Ishikawa (cell line): ENCODE data around the gene KCNAB1.

ENCODE experiments used
- CEBPB ChIP-seq: IDR thresholded peaks from 2 replicates; pipeline ENCODE4 v1.6.1; 2012
- CREB1 ChIP-seq: IDR thresholded peaks from 2 replicates; pipeline ENCODE4 v1.6.1; 2012; ENCODE audit warnings: low read depth
- EGR1 ChIP-seq: IDR thresholded peaks from 2 replicates; pipeline ENCODE4 v1.6.1; 2012
- EP300 ChIP-seq: IDR thresholded peaks from 2 replicates; pipeline ENCODE4 v1.6.1; 2012; ENCODE audit warnings: borderline replicate concordance
- FOXM1 ChIP-seq: IDR thresholded peaks from 2 replicates; pipeline ENCODE4 v1.6.1; 2012; ENCODE audit warnings: low read depth, borderline replicate concordance
- MAX ChIP-seq: IDR thresholded peaks from 2 replicates; pipeline ENCODE4 v1.6.1; 2012
- NFIC ChIP-seq: IDR thresholded peaks from 2 replicates; pipeline ENCODE4 v1.6.1; 2012
- RAD21 ChIP-seq: IDR thresholded peaks from 2 replicates; pipeline ENCODE4 v1.6.1; 2012; ENCODE audit warnings: low read depth
- TAF1 ChIP-seq: IDR thresholded peaks from 2 replicates; pipeline ENCODE4 v1.6.1; 2012; ENCODE audit warnings: low read depth, mild to moderate bottlenecking
- TCF12 ChIP-seq: IDR thresholded peaks from 2 replicates; pipeline ENCODE4 v1.6.1; 2012; ENCODE audit warnings: low read depth
- TEAD4 ChIP-seq: IDR thresholded peaks from 2 replicates; pipeline ENCODE4 v1.6.1; 2012
- USF1 ChIP-seq: IDR thresholded peaks from 2 replicates; pipeline ENCODE4 v1.6.1; 2012
- YY1 ChIP-seq: IDR thresholded peaks from 2 replicates; pipeline ENCODE4 v1.6.1; 2012; ENCODE audit warnings: low read depth
- ZBTB7A ChIP-seq: IDR thresholded peaks from 2 replicates; pipeline ENCODE4 v1.6.1; 2012; ENCODE audit warnings: low read depth
- TF ChIP-seq, protein P1 (sequence below): IDR thresholded peaks from 2 replicates; pipeline ENCODE4 v1.6.1; 2012; ENCODE audit warnings: low read depth, mild to moderate bottlenecking

KCNAB1 gene

DNA sequence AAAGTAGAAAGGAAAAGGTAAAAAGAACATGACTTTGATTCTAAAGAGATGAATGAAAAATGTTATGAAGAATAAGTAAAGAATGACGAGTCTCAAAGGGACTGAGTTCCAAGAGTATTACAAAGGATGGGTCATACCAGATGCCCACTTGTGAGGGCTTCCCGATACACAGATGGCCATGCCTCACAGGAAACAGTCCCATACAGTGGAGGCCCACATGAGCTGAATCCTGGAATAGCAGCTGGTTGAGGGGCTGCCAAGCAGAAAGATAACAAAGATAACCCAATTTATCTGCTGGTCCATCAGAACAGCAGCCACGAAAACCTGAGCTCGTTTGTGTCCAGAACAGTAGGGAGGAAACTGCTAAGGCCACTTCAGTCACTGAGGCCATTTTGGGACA is 430.9 kb downstream of the KCNAB1 start:
- TF ChIP-seq CREB1: no peak
- TF ChIP-seq EP300: no peak
- TF ChIP-seq EGR1: no peak
- TF ChIP-seq TCF12: no peak
- no peak for TF ChIP-seq MAX
- no peak for TF ChIP-seq RAD21
- TF ChIP-seq YY1: no peak
- no peak for TF ChIP-seq TEAD4
- TF ChIP-seq TAF1: no peak
- no peak for TF ChIP-seq ZBTB7A
- TF ChIP-seq, protein P1, sequence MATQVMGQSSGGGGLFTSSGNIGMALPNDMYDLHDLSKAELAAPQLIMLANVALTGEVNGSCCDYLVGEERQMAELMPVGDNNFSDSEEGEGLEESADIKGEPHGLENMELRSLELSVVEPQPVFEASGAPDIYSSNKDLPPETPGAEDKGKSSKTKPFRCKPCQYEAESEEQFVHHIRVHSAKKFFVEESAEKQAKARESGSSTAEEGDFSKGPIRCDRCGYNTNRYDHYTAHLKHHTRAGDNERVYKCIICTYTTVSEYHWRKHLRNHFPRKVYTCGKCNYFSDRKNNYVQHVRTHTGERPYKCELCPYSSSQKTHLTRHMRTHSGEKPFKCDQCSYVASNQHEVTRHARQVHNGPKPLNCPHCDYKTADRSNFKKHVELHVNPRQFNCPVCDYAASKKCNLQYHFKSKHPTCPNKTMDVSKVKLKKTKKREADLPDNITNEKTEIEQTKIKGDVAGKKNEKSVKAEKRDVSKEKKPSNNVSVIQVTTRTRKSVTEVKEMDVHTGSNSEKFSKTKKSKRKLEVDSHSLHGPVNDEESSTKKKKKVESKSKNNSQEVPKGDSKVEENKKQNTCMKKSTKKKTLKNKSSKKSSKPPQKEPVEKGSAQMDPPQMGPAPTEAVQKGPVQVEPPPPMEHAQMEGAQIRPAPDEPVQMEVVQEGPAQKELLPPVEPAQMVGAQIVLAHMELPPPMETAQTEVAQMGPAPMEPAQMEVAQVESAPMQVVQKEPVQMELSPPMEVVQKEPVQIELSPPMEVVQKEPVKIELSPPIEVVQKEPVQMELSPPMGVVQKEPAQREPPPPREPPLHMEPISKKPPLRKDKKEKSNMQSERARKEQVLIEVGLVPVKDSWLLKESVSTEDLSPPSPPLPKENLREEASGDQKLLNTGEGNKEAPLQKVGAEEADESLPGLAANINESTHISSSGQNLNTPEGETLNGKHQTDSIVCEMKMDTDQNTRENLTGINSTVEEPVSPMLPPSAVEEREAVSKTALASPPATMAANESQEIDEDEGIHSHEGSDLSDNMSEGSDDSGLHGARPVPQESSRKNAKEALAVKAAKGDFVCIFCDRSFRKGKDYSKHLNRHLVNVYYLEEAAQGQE: no peak

GRCh38 chr3:156551746-156552145 is 431.4 kb downstream of the KCNAB1 start:
- TF ChIP-seq RAD21 (no peak), YY1 (no peak), EGR1 (no peak), TCF12 (no peak), MAX (no peak), USF1 (no peak)

GRCh38 chr3:156552973-156553372 is 432.6 kb downstream of the KCNAB1 start:
- no peak for TF ChIP-seq CEBPB
- TF ChIP-seq CREB1: no peak
- TF ChIP-seq USF1: no peak
- TF ChIP-seq TAF1: no peak
- no peak for TF ChIP-seq TEAD4
- no peak for TF ChIP-seq TCF12
- no peak for TF ChIP-seq FOXM1
- TF ChIP-seq ZBTB7A: no peak
- no peak for TF ChIP-seq RAD21
- TF ChIP-seq, protein P1: no peak
- no peak for TF ChIP-seq NFIC
- no peak for TF ChIP-seq YY1
- no peak for TF ChIP-seq EGR1
- TF ChIP-seq EP300: no peak
- no peak for TF ChIP-seq MAX

- TF ChIP-seq FOXM1: no peak
- no peak for TF ChIP-seq TEAD4
- TF ChIP-seq CREB1: no peak
- TF ChIP-seq MAX: peak; percentile 68
- TF ChIP-seq EGR1: no peak
- no peak for TF ChIP-seq RAD21
These were observed 433.5 kb downstream of the KCNAB1 start for GRCh38 chr3:156553705-156554356.

DNA sequence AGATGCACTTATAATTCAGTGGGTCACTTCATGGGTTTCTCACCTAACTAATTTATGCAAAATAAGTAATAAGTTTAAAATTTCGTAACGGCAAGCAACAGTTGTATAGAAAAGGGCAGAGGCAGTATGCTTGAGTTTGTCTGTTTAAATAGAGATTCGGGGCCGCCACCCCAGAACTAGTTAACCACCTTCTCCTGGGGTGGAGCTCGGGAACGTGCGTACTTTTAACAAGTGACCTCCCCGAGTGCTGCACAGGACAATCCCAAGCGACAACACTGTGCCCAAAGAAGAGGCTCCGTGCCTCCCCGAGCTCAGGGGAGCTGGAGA is 434.1 kb downstream of the KCNAB1 start:
- TF ChIP-seq EP300 (no peak), FOXM1 (no peak), CEBPB (no peak), TEAD4 (no peak), MAX (no peak), ZBTB7A (peak; percentile 58; the same call in 1 of the 2 replicates), RAD21 (no peak), TCF12 (no peak)
